ENCODE data around the gene SF3A2.

Gene SF3A2

GRCh38 chr19:2244125-2244411 lies 7.4 kb downstream of the SF3A2 start:
- H3K27ac ChIP-seq (ENCODE audit: extremely low read depth, low read depth, low read length): no peak overlapping the region
- H3K36me3 ChIP-seq (ENCODE audit: control insufficient read depth in 2 of 2, insufficient read depth in 1 of 2, low read length in 2 of 2): peaks cover 10 to 86% of the 10 kb centered on the region in 2 experiments
- peaks cover 4% of the 10 kb centered on the region; the same call in 1 of the 2 replicates for H3K4me1 ChIP-seq (ENCODE audit: control insufficient read depth, insufficient read depth, low read length)
- no peak overlapping the region for H3K4me3 ChIP-seq (ENCODE audit: low read depth, low read length)
- H3K9me3 ChIP-seq (ENCODE audit: control insufficient read depth, insufficient read depth, low read depth, low read length): no peaks in the 10 kb centered on the region
- no peak for TF ChIP-seq HOXC10 (CRISPR knock-in tag; IDR thresholded peaks at IDR 0.05)
- TF ChIP-seq ZNF501 (tag by site-specific recombination; IDR thresholded peaks at IDR 0.05): no peak
- TF ChIP-seq ZNF133 (tag by site-specific recombination; IDR thresholded peaks at IDR 0.05): no peak
- no peak for TF ChIP-seq ZNF10 (tag by site-specific recombination; IDR thresholded peaks at IDR 0.05)
- peak; percentile 43; the same call in 1 of the 2 replicates for TF ChIP-seq HIC1 (tag by site-specific recombination; IDR thresholded peaks at IDR 0.05)
- TF ChIP-seq IKZF3 (tag by site-specific recombination; IDR thresholded peaks at IDR 0.05): no peak
- POLR2A ChIA-PET: interaction anchor here (1.0 kb wide), 1 partner anchor 17 kb away, joined by 4 read pairs; no protein-coding TSS in a partner anchor
- CTCF ChIA-PET: interaction anchor here (0.6 to 1.0 kb wide), 2 partner anchors 17 to 454 kb away, joined by 3 to 4 read pairs; no protein-coding TSS in a partner anchor

DNA sequence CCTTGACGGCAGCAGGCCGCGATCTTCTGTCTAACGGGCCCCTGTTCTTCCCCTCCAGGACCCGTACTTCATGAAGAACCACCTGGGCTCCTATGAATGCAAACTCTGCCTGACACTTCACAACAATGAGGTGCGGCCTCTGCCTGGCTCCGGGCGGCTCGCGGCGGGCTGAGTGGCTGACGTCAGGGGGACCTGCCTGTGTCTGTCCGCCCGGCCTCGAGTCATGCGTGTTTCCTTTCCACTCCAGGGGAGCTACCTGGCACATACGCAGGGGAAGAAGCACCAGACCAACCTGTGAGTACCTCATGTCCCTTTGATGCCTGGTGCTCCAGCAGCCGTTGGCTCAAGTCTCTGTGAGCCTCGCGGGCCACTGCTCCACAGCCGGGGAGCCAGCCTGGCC lies 7.9 kb downstream of the SF3A2 start:
- no peak for TF ChIP-seq FEZF1 (tag by site-specific recombination; IDR thresholded peaks at IDR 0.05)
- TF ChIP-seq, protein P1, sequence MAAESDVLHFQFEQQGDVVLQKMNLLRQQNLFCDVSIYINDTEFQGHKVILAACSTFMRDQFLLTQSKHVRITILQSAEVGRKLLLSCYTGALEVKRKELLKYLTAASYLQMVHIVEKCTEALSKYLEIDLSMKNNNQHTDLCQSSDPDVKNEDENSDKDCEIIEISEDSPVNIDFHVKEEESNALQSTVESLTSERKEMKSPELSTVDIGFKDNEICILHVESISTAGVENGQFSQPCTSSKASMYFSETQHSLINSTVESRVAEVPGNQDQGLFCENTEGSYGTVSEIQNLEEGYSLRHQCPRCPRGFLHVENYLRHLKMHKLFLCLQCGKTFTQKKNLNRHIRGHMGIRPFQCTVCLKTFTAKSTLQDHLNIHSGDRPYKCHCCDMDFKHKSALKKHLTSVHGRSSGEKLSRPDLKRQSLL (tag by site-specific recombination; IDR thresholded peaks at IDR 0.05): peak; percentile 79; the same call in 1 of the 2 replicates
- Histone ChIP-seq H3K4me1 (ENCODE audit: control insufficient read depth, insufficient read depth, low read length) (peaks cover 3% of the 10 kb centered on the region; the same call in 1 of the 2 replicates), H3K4me3 (ENCODE audit: low read depth, low read length) (no peak overlapping the region), H3K36me3 (ENCODE audit: control insufficient read depth in 2 of 2, insufficient read depth in 1 of 2, low read length in 2 of 2) (peaks cover 10 to 89% of the 10 kb centered on the region in 2 experiments), H3K9me3 (ENCODE audit: control insufficient read depth, insufficient read depth, low read depth, low read length) (no peaks in the 10 kb centered on the region), H3K27ac (ENCODE audit: extremely low read depth, low read depth, low read length) (no peak overlapping the region)
- POLR2A ChIA-PET: interaction anchor here (1.0 kb wide), 1 partner anchor 16 kb away, joined by 4 read pairs; no protein-coding TSS in a partner anchor
- CTCF ChIA-PET: interaction anchor here (0.6 to 1.4 kb wide), 4 partner anchors 17 to 453 kb away, joined by 3 to 4 read pairs (median 3); no protein-coding TSS in a partner anchor

DNA sequence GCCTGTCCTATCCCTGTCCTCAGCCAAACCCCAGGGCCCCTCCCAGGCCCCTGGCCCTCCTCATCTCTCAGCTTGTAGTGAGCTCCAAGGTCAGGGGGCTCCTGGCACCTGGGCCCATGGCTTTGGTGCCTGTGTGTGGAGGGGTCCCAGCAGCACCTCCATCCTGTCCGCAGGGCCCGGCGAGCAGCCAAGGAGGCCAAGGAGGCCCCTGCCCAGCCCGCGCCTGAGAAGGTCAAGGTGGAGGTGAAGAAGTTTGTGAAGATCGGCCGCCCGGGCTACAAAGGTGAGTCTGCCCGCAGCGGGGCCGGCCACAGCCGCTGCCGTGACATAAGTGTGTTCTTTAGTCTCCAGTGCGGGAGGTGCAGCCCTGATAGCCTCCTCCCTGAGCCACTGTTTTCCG lies 8.6 kb downstream of the SF3A2 start:
- Histone ChIP-seq H3K4me3 (ENCODE audit: low read depth, low read length) (no peak overlapping the region), H3K4me1 (ENCODE audit: control insufficient read depth, insufficient read depth, low read length) (no peaks in the 10 kb centered on the region), H3K9me3 (ENCODE audit: control insufficient read depth, insufficient read depth, low read depth, low read length) (no peaks in the 10 kb centered on the region), H3K27ac (ENCODE audit: extremely low read depth, low read depth, low read length) (no peak overlapping the region), H3K36me3 (ENCODE audit: control insufficient read depth in 2 of 2, insufficient read depth in 1 of 2, low read length in 2 of 2) (peaks cover 10 to 87% of the 10 kb centered on the region in 2 experiments)
- ChIA-PET CTCF (interaction anchor here (0.6 to 1.4 kb wide), 3 partner anchors 89 to 143 kb away, joined by 3 read pairs; no protein-coding TSS in a partner anchor), POLR2A (interaction anchor here (0.5 to 1.0 kb wide), 2 partner anchors 15 to 303 kb away, joined by 4 to 6 read pairs; no protein-coding TSS in a partner anchor)
- TF ChIP-seq ZNF701 (tag by site-specific recombination; IDR thresholded peaks at IDR 0.05): no peak
- no peak for TF ChIP-seq ZNF792 (tag by site-specific recombination; IDR thresholded peaks at IDR 0.05)
- TF ChIP-seq ZNF366 (tag by site-specific recombination; conservative IDR thresholded peaks at IDR 0.05): no peak
- TF ChIP-seq ZNF785 (tag by site-specific recombination; IDR thresholded peaks at IDR 0.05): no peak
- TF ChIP-seq ZNF596 (tag by site-specific recombination; IDR thresholded peaks at IDR 0.05): no peak
- TF ChIP-seq ZNF302 (tag by site-specific recombination; IDR thresholded peaks at IDR 0.05; ENCODE audit: low read depth): no peak
- TF ChIP-seq ZNF624 (tag by site-specific recombination; IDR thresholded peaks at IDR 0.05): no peak
- TF ChIP-seq, protein P2, sequence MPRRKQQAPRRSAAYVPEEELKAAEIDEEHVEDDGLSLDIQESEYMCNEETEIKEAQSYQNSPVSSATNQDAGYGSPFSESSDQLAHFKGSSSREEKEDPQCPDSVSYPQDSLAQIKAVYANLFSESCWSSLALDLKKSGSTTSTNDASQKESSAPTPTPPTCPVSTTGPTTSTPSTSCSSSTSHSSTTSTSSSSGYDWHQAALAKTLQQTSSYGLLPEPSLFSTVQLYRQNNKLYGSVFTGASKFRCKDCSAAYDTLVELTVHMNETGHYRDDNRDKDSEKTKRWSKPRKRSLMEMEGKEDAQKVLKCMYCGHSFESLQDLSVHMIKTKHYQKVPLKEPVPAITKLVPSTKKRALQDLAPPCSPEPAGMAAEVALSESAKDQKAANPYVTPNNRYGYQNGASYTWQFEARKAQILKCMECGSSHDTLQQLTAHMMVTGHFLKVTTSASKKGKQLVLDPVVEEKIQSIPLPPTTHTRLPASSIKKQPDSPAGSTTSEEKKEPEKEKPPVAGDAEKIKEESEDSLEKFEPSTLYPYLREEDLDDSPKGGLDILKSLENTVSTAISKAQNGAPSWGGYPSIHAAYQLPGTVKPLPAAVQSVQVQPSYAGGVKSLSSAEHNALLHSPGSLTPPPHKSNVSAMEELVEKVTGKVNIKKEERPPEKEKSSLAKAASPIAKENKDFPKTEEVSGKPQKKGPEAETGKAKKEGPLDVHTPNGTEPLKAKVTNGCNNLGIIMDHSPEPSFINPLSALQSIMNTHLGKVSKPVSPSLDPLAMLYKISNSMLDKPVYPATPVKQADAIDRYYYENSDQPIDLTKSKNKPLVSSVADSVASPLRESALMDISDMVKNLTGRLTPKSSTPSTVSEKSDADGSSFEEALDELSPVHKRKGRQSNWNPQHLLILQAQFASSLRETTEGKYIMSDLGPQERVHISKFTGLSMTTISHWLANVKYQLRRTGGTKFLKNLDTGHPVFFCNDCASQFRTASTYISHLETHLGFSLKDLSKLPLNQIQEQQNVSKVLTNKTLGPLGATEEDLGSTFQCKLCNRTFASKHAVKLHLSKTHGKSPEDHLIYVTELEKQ (tag by site-specific recombination; IDR thresholded peaks at IDR 0.05; ENCODE audit: borderline replicate concordance): no peak
- no peak for TF ChIP-seq ZNF23 (tag by site-specific recombination; IDR thresholded peaks at IDR 0.05; ENCODE audit: borderline replicate concordance)
- no peak for TF ChIP-seq KLF16 (tag by site-specific recombination; IDR thresholded peaks at IDR 0.05)
- TF ChIP-seq, protein P3, sequence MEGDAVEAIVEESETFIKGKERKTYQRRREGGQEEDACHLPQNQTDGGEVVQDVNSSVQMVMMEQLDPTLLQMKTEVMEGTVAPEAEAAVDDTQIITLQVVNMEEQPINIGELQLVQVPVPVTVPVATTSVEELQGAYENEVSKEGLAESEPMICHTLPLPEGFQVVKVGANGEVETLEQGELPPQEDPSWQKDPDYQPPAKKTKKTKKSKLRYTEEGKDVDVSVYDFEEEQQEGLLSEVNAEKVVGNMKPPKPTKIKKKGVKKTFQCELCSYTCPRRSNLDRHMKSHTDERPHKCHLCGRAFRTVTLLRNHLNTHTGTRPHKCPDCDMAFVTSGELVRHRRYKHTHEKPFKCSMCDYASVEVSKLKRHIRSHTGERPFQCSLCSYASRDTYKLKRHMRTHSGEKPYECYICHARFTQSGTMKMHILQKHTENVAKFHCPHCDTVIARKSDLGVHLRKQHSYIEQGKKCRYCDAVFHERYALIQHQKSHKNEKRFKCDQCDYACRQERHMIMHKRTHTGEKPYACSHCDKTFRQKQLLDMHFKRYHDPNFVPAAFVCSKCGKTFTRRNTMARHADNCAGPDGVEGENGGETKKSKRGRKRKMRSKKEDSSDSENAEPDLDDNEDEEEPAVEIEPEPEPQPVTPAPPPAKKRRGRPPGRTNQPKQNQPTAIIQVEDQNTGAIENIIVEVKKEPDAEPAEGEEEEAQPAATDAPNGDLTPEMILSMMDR (tag by site-specific recombination; IDR thresholded peaks at IDR 0.05): no peak
- no peak for TF ChIP-seq ZNF48 (tag by site-specific recombination; IDR thresholded peaks at IDR 0.05)
- TF ChIP-seq ZNF529 (tag by site-specific recombination; IDR thresholded peaks at IDR 0.05; ENCODE audit: insufficient replicate concordance): no peak
